Suprapubic skin (tissue), 3 donors: Measurements from ENCODE around the gene INMT.

Experiments
- CTCF ChIP-seq, 2 donors: fragments of 200-600 bp in 1 of 2; fragments of 450-650 bp in 1 of 2; sonication (generic) in 1 of 2; IDR thresholded peaks; one replicate each; pipeline ENCODE4 v1.5.1; 2016 to 2019; ENCODE audit warnings: antibody characterized with exemption in 2 of 2, mild to moderate bottlenecking in 1 of 2, moderate library complexity in 1 of 2
- POLR2A ChIP-seq, 2 donors: fragments of 450-650 bp; IDR thresholded peaks; one replicate each; pipeline ENCODE4 v1.6.1; 2017; ENCODE audit warnings: antibody characterized with exemption in 2 of 2, mild to moderate bottlenecking in 2 of 2, moderate library complexity in 2 of 2

- TF ChIP-seq POLR2A (IDR thresholded peaks at IDR 0.05) (no peak), CTCF (IDR thresholded peaks at IDR 0.05) (no peak)
Measured at GRCh38 chr7:30731581-30731980, 20.4 kb upstream of the INMT start.
